ENCODE data around the gene LPP. TPM values are rescaled to one million over a fixed set of nuclear protein-coding genes. Genes with fewer than 3 reads are reported as not detected.

LPP gene
- total RNA-seq, 4 donors from 2014 or later: 1,872 to 3,079 (median 2,300) TPM

DNA sequence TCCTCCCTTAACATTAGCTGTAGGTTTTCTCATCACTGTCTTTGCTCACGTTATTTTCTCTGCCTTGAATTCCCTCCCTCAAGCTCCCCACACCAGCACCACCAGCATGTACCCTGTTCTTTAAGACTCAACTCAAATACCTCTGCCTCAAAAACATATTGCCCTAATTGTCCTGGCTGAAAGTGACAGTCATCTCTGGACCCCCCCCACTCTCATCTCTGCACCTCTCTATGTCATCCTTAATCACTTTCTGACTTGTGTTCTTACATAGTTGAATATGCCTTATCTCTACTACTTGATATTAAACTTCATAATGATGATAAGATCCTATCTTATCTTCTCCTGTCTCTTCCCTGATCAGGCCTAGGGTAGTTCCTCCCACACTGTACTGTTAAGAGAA, 672.6 kb downstream of the LPP start:
- intact Hi-C loops (cut with DNase I): no loop called here
- Histone ChIP-seq H3K27ac (replicated peaks in 1 of 4) (no peak overlapping the region), H3K36me3 (no peaks in the 10 kb centered on the region), H3K4me1 (peaks cover 0 to 79% (median 67%) of the 10 kb centered on the region in 4 donors), H3K4me3 (no peak overlapping the region), H3K27me3 (no peaks in the 10 kb centered on the region), H3K9me3 (no peaks in the 10 kb centered on the region)
- TF ChIP-seq POLR2A (IDR thresholded peaks at IDR 0.05; ENCODE audit: low read depth) (no peak), EP300 (IDR thresholded peaks at IDR 0.05) (no peak), POLR2AphosphoS5 (IDR thresholded peaks at IDR 0.05) (no peak)
- TF ChIP-seq, protein P1, sequence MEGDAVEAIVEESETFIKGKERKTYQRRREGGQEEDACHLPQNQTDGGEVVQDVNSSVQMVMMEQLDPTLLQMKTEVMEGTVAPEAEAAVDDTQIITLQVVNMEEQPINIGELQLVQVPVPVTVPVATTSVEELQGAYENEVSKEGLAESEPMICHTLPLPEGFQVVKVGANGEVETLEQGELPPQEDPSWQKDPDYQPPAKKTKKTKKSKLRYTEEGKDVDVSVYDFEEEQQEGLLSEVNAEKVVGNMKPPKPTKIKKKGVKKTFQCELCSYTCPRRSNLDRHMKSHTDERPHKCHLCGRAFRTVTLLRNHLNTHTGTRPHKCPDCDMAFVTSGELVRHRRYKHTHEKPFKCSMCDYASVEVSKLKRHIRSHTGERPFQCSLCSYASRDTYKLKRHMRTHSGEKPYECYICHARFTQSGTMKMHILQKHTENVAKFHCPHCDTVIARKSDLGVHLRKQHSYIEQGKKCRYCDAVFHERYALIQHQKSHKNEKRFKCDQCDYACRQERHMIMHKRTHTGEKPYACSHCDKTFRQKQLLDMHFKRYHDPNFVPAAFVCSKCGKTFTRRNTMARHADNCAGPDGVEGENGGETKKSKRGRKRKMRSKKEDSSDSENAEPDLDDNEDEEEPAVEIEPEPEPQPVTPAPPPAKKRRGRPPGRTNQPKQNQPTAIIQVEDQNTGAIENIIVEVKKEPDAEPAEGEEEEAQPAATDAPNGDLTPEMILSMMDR (IDR thresholded peaks at IDR 0.05): no peak
- DNase-seq (ENCODE audit: extremely low spot score): no peak
- 77% methylated on average over 1 of the region's 1 CpG for WGBS

- H3K4me1 ChIP-seq: peaks cover 0 to 78% (median 65%) of the 10 kb centered on the region in 4 donors
- intact Hi-C loops (cut with DNase I): no loop called here
- no peaks in the 10 kb centered on the region for H3K9me3 ChIP-seq
- H3K27ac ChIP-seq (replicated peaks in 1 of 4): peak overlapping the region in 2 of 4 donors; percentile 2 to 5
- 87% methylated on average over 1 of the region's 1 CpG for WGBS
- no peaks in the 10 kb centered on the region for H3K27me3 ChIP-seq
- H3K4me3 ChIP-seq: no peak overlapping the region
- DNase-seq (ENCODE audit: extremely low spot score): no peak
- H3K36me3 ChIP-seq: no peaks in the 10 kb centered on the region
- no peak for TF ChIP-seq POLR2A (IDR thresholded peaks at IDR 0.05; ENCODE audit: low read depth)
- TF ChIP-seq EP300 (IDR thresholded peaks at IDR 0.05): no peak
- TF ChIP-seq, protein P1 (IDR thresholded peaks at IDR 0.05): no peak
- no peak for TF ChIP-seq POLR2AphosphoS5 (IDR thresholded peaks at IDR 0.05)
Observed at GRCh38 chr3:188827103-188827502, 673.1 kb downstream of the LPP start.

GRCh38 chr3:188827576-188827975, 673.6 kb downstream of the LPP start:
- H3K9me3 ChIP-seq: no peaks in the 10 kb centered on the region
- TF ChIP-seq EP300 (IDR thresholded peaks at IDR 0.05) (no peak), POLR2AphosphoS5 (IDR thresholded peaks at IDR 0.05) (no peak), POLR2A (IDR thresholded peaks at IDR 0.05; ENCODE audit: low read depth) (no peak)
- TF ChIP-seq, protein P1 (IDR thresholded peaks at IDR 0.05): no peak
- no peak overlapping the region for H3K4me3 ChIP-seq
- peaks cover 1 to 78% (median 65%) of the 10 kb centered on the region in 4 donors for H3K4me1 ChIP-seq
- H3K27me3 ChIP-seq: no peaks in the 10 kb centered on the region
- peak overlapping the region in 3 of 4 donors; percentile 2 to 7 (median 5) for H3K27ac ChIP-seq (replicated peaks in 1 of 4)
- H3K36me3 ChIP-seq: no peaks in the 10 kb centered on the region
- no peak for DNase-seq (ENCODE audit: extremely low spot score)
- intact Hi-C loops (cut with DNase I): no loop called here
- 42% methylated on average over 3 of the region's 3 CpGs for WGBS

DNA sequence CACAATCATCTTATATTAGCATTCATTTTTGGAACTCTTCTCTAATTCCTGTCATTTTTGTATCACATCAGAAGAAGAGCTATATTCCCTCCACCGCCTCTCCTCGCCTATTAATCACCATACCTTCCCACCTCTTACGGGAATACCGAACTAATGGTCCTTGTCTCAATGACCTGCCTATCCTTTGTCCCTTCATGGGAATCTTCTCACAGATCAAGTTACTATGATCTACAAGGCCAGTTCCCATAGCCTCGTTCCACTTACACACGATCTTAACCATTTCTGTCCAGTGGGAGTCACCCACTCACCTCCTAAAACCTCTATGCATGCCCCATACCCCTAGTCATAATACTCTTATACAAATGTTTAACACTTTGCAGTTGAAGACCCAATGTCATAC, 675.2 kb downstream of the LPP start:
- no peaks in the 10 kb centered on the region for H3K27me3 ChIP-seq
- no peaks in the 10 kb centered on the region for H3K9me3 ChIP-seq
- H3K27ac ChIP-seq (replicated peaks in 1 of 4): no peak overlapping the region
- H3K4me3 ChIP-seq: no peak overlapping the region
- TF ChIP-seq, protein P1 (IDR thresholded peaks at IDR 0.05): no peak
- TF ChIP-seq POLR2AphosphoS5 (IDR thresholded peaks at IDR 0.05) (peak in 1 of 2 donors; percentile 31), EP300 (IDR thresholded peaks at IDR 0.05) (no peak), POLR2A (IDR thresholded peaks at IDR 0.05; ENCODE audit: low read depth) (no peak)
- WGBS: 86% methylated on average over 6 of the region's 6 CpGs
- H3K4me1 ChIP-seq: peaks cover 5 to 81% (median 68%) of the 10 kb centered on the region in 4 donors
- no peak for DNase-seq (ENCODE audit: extremely low spot score)
- intact Hi-C loops (cut with DNase I): no loop called here
- H3K36me3 ChIP-seq: no peaks in the 10 kb centered on the region

DNA sequence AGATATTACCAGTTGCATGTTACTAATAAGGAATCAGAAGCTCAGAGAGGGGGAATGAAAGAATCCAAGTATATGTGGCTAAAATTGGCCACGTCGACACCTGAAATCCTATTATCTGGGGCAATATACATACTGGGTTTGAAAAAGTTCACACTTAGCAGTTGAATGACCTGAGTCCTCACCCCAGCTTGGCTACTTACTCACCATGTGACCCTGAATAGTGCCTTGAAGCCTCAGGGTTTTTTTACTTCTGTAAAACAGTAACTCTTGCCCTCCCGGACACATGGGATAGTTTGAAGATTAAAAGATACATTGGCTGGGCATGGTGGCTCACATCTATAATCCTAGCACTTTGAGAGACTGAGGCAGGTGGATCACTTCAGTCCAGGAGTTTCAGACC, 675.6 kb downstream of the LPP start:
- no peaks in the 10 kb centered on the region for H3K36me3 ChIP-seq
- 84% methylated on average over 3 of the region's 3 CpGs for WGBS
- no peaks in the 10 kb centered on the region for H3K9me3 ChIP-seq
- no peak for TF ChIP-seq EP300 (IDR thresholded peaks at IDR 0.05)
- TF ChIP-seq, protein P1 (IDR thresholded peaks at IDR 0.05): no peak
- TF ChIP-seq POLR2A (IDR thresholded peaks at IDR 0.05; ENCODE audit: low read depth): no peak
- TF ChIP-seq POLR2AphosphoS5 (IDR thresholded peaks at IDR 0.05): no peak
- intact Hi-C loops (cut with DNase I): no loop called here
- peak overlapping the region in 1 of 4 donors; percentile 21 for H3K27ac ChIP-seq (replicated peaks in 1 of 4)
- DNase-seq (ENCODE audit: extremely low spot score): no peak
- H3K27me3 ChIP-seq: no peaks in the 10 kb centered on the region
- H3K4me3 ChIP-seq: no peak overlapping the region
- peaks cover 5 to 81% (median 64%) of the 10 kb centered on the region in 4 donors for H3K4me1 ChIP-seq
